H1 (cell line): ENCODE data around the gene METTL21C. TPM values are rescaled to one million over a fixed set of nuclear protein-coding genes. Genes with fewer than 3 reads are reported as not detected.

Source experiments
- CTCF ChIA-PET: fragments of 300-600 bp; sonication (Branson Sonifier 250); formaldehyde crosslinking; loops from one replicate; lab custom pipeline; 2021; ENCODE audit not compliant: partially characterized antibody; lab: Charles Lee
- POLR2A ChIA-PET: fragments of 300-600 bp; sonication (Branson Sonifier 250); formaldehyde crosslinking; loops from one replicate; lab custom pipeline; 2021; ENCODE audit warnings: inconsistent platforms; ENCODE audit not compliant: partially characterized antibody; lab: Charles Lee
- DNase-seq, 2 experiments: peaks; one replicate each; pipeline versions ENCODE4 v3.0.0 to v3.0.0-alpha.2; 2010 to 2022; ENCODE audit warnings: low spot score in 2 of 2, low read depth in 1 of 2, mixed read lengths in 1 of 2
- FAIRE-seq: peaks from 2 replicates; lab custom pipeline; 2011; peaks lifted over from hg19 to GRCh38; lab: Jason Lieb, UNC
- H2AFZ ChIP-seq: 2 replicates; pipeline ENCODE4 v1.8.1; 2012; ENCODE audit warnings: low read length, inconsistent platforms
- H2AK5ac ChIP-seq: 2 replicates; pipeline ENCODE4 v1.6.1; 2013; ENCODE audit warnings: low read depth, low read length
- H2BK120ac ChIP-seq: replicated peaks from 2 replicates; pipeline ENCODE3; 2013; ENCODE audit warnings: low read depth, low read length, inconsistent platforms
- H2BK12ac ChIP-seq: 2 replicates; pipeline ENCODE4 v1.6.1; 2013; ENCODE audit warnings: low read depth, low read length
- H2BK15ac ChIP-seq: 2 replicates; pipeline ENCODE4 v1.6.1; 2013; ENCODE audit warnings: low read length
- H2BK20ac ChIP-seq: 2 replicates; pipeline ENCODE4 v1.6.1; 2013; ENCODE audit warnings: low read length
- H2BK5ac ChIP-seq: 2 replicates; pipeline ENCODE4 v1.6.1; 2013; ENCODE audit warnings: low read depth, low read length
- H3K14ac ChIP-seq: 2 replicates; pipeline ENCODE4 v1.6.1; 2013; ENCODE audit warnings: inconsistent platforms; ENCODE audit not compliant: insufficient read length
- H3K18ac ChIP-seq: 2 replicates; pipeline ENCODE4 v1.6.1; 2013; ENCODE audit warnings: low read length; ENCODE audit errors: extremely low read depth
- H3K23ac ChIP-seq: 2 replicates; pipeline ENCODE4 v1.6.1; 2013; ENCODE audit warnings: inconsistent platforms; ENCODE audit not compliant: insufficient read length
- H3K23me2 ChIP-seq: 2 replicates; pipeline ENCODE4 v1.6.1; 2013; ENCODE audit warnings: low read depth, low read length
- H3K27ac ChIP-seq: 2 replicates; pipeline ENCODE4 v1.6.1; 2011; ENCODE audit warnings: low read depth, low read length, inconsistent platforms
- H3K27me3 ChIP-seq, 4 experiments: replicated peaks in 1 of 4; 1 replicate in 1 of 4; 2 replicates in 3 of 4; pipeline versions ENCODE4 v1.6.1 to v1.8.1; 2011 to 2013; ENCODE audit warnings: low read length in 3 of 4, mild to moderate bottlenecking in 3 of 4, inconsistent platforms in 2 of 4, mixed read lengths in 2 of 4, moderate library complexity in 1 of 4; ENCODE audit not compliant: control insufficient read depth in 3 of 4, insufficient read depth in 3 of 4; ENCODE audit errors: extremely low read depth in 1 of 4
- H3K36me3 ChIP-seq, 4 experiments: 2 replicates each; pipeline versions ENCODE4 v1.6.1 to v1.8.1; 2011 to 2013; ENCODE audit warnings: mild to moderate bottlenecking in 4 of 4, low read length in 3 of 4, moderate library complexity in 2 of 4, control low read depth in 1 of 4, inconsistent platforms in 1 of 4; ENCODE audit not compliant: insufficient read depth in 4 of 4, control insufficient read depth in 2 of 4
- H3K4ac ChIP-seq: replicated peaks from 2 replicates; pipeline ENCODE3; 2013; ENCODE audit warnings: low read length, low read depth, mixed read lengths, inconsistent platforms; ENCODE audit not compliant: insufficient read length
- H3K4me1 ChIP-seq, 4 experiments: replicated peaks in 1 of 4; 1 replicate in 1 of 4; 2 replicates in 3 of 4; pipeline versions ENCODE4 v1.6.1 to v1.8.1; 2011 to 2013; ENCODE audit warnings: low read length in 3 of 4, inconsistent platforms in 2 of 4, mixed read lengths in 1 of 4; ENCODE audit not compliant: insufficient read depth in 4 of 4, control insufficient read depth in 3 of 4
- H3K4me2 ChIP-seq, 2 experiments: 2 replicates each; pipeline versions ENCODE4 v1.6.1 to v1.8.1; 2011 to 2013; ENCODE audit warnings: low read depth in 2 of 2, low read length in 2 of 2, control low read depth in 1 of 2, inconsistent platforms in 1 of 2, mild to moderate bottlenecking in 1 of 2; ENCODE audit not compliant: insufficient read depth in 1 of 2
- H3K4me3 ChIP-seq, 4 experiments: fragments of 200-600, 300-600 bp in 1 of 4; sonication (generic), shearing (Covaris generic), sonication (Bioruptor Twin) in 1 of 4; 2 replicates each; pipeline versions ENCODE4 v1.5.1 to v1.8.1; 2011 to 2016; ENCODE audit warnings: low read length in 4 of 4, low read depth in 3 of 4, control low read depth in 2 of 4, inconsistent platforms in 2 of 4, mild to moderate bottlenecking in 2 of 4, mixed read lengths in 1 of 4, moderate library complexity in 1 of 4; ENCODE audit not compliant: insufficient read depth in 2 of 4; ENCODE audit errors: extremely low read depth in 1 of 4
- H3K56ac ChIP-seq: replicated peaks from 2 replicates; pipeline ENCODE3; 2013; ENCODE audit warnings: low read depth, mild to moderate bottlenecking, mixed read lengths, low read length, inconsistent platforms; ENCODE audit not compliant: insufficient read length
- H3K79me1 ChIP-seq: 2 replicates; pipeline ENCODE4 v1.6.1; 2013; ENCODE audit warnings: low read depth, low read length, control low read depth
- H3K79me2 ChIP-seq, 2 experiments: 2 replicates each; pipeline versions ENCODE4 v1.6.1 to v1.8.1; 2012 to 2013; ENCODE audit warnings: low read length in 2 of 2, mild to moderate bottlenecking in 2 of 2, inconsistent platforms in 1 of 2; ENCODE audit not compliant: insufficient read depth in 2 of 2, control insufficient read depth in 1 of 2
- H3K9ac ChIP-seq, 4 experiments: replicated peaks in 1 of 4; 1 replicate in 1 of 4; 2 replicates in 3 of 4; pipeline versions ENCODE4 v1.6.1 to v1.8.1; 2011 to 2013; ENCODE audit warnings: low read depth in 3 of 4, low read length in 3 of 4, control low read depth in 2 of 4, mild to moderate bottlenecking in 2 of 4, moderate library complexity in 2 of 4, inconsistent platforms in 1 of 4; ENCODE audit errors: extremely low read depth in 1 of 4
- H3K9me3 ChIP-seq, 2 experiments: 2 replicates each; pipeline versions ENCODE4 v1.6.1 to v1.8.1; 2012 to 2013; ENCODE audit warnings: mild to moderate bottlenecking in 2 of 2, moderate library complexity in 2 of 2, control low read depth in 1 of 2, inconsistent platforms in 1 of 2, low read depth in 1 of 2, low read length in 1 of 2, mixed read lengths in 1 of 2; ENCODE audit not compliant: insufficient read depth in 2 of 2
- H4K20me1 ChIP-seq, 2 experiments: replicated peaks in 1 of 2; 2 replicates each; pipeline versions ENCODE3 to v1.8.1; 2011 to 2013; ENCODE audit warnings: inconsistent platforms in 2 of 2, low read length in 2 of 2, mild to moderate bottlenecking in 1 of 2; ENCODE audit not compliant: insufficient read depth in 2 of 2, control insufficient read depth in 1 of 2
- H4K5ac ChIP-seq: 2 replicates; pipeline ENCODE4 v1.6.1; 2013; ENCODE audit warnings: low read length, low read depth, mixed read lengths, inconsistent platforms; ENCODE audit not compliant: insufficient read length
- H4K8ac ChIP-seq: 2 replicates; pipeline ENCODE4 v1.8.0; 2013; ENCODE audit warnings: mild to moderate bottlenecking, moderate library complexity, low read length, inconsistent platforms; ENCODE audit not compliant: insufficient read depth; ENCODE audit errors: extremely low read depth
- H4K91ac ChIP-seq: replicated peaks from 2 replicates; pipeline ENCODE3; 2013; ENCODE audit warnings: low read length, mixed read lengths, inconsistent platforms; ENCODE audit not compliant: insufficient read length
- CHD2 ChIP-seq: IDR thresholded peaks from 2 replicates; pipeline ENCODE4 v1.6.1; 2012; ENCODE audit warnings: low read length, improper control_type of control experiment
- RFX5 ChIP-seq: IDR thresholded peaks from 2 replicates; pipeline ENCODE4 v1.6.1; 2011; ENCODE audit warnings: low read depth, low read length, improper control_type of control experiment, borderline replicate concordance
- SP2 ChIP-seq: IDR thresholded peaks from 2 replicates; pipeline ENCODE4 v1.6.1; 2012; ENCODE audit warnings: mild to moderate bottlenecking, low read length, inconsistent platforms
- TAF7 ChIP-seq: optimal IDR thresholded peaks from 2 replicates; pipeline ENCODE3; 2011; ENCODE audit warnings: low read depth, mild to moderate bottlenecking, inconsistent platforms, low read length, moderate library complexity, borderline replicate concordance
- WGBS, 2 experiments: shearing (Covaris generic) in 1 of 2; methylation state at CpG; one replicate each; pipeline versions ENCODE4 v1.1.6 to v1.1.7; 2013 to 2015; ENCODE audit warnings: low lambda C conversion rate in 2 of 2, mixed read lengths in 2 of 2, inconsistent platforms in 1 of 2, low coverage in 1 of 2, missing lambda C conversion rate in 1 of 2; ENCODE audit not compliant: insufficient replicate concordance in 2 of 2, insufficient coverage in 1 of 2, insufficient read length in 1 of 2; ENCODE audit errors: extremely low coverage in 1 of 2, missing lambda C conversion rate in 1 of 2; 5-methylcytosine and 5-hydroxymethylcytosine counted together
- polyA plus RNA-seq, 7 experiments: library from polyadenylated mRNA; depleted of rRNA in 3 of 7; stranded (reverse) in 5 of 7; unstranded in 2 of 7; fragments of >200 nt in 5 of 7; fragments of 200-250 nt in 2 of 7; gene quantifications; 1 replicate in 5 of 7; 2 replicates in 1 of 7; 4 replicates in 1 of 7; pipeline versions ENCODE4 v1.2.1 to v1.2.3, GENCODE V29; 2011 to 2013; ENCODE audit warnings: missing spikeins in 2 of 7, mixed read lengths in 2 of 7
- total RNA-seq: library from RNA; stranded (reverse); fragmentation: NEBNext Ultra II Directional; extraction: Animal tissue kit (Norgen Biotek cat#: 25700); gene quantifications from 2 replicates; pipeline ENCODE4 v1.2.1, GENCODE V29; 2021

METTL21C gene
- total and polyA plus RNA-seq, 2 of the 8 experiments (the other 6 are each of a cell fraction or from before 2014, with no cell fraction given) = not detected

DNA sequence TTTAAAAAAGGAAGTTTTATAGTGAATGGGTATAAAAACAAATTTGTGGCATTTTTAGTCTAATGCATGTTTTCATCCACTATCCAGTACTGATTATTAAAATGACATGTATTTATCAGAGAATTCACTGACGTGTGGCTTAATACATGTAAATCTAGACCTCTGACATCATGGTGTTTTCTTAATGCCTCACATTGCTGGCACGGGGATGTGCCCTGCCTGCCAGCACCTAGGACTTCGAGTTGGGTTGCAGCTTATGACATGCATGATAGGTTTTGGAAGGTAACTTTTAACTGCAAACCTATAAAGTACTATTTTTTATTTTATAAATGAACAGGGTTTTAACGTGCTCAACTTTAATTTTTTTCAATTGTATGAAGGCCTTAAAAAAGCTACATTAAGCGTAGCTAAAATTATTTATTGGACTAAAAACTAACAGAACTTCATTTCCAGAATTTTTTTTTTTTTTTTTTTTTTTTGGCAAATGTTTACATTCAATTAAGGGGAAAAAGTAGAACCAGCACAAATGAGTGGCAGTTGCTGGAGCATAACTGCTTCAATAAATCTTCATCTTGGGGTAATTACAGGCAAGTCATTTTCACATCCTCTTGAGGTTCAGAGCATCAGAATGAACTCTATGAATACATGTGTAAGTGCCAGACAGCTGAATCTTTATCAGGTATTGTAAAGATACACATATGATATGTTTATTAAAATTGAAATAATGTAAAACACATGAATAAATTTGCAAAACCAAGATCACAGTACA lies 16.3 kb downstream of the METTL21C start:
- no peak overlapping the region for H3K9ac ChIP-seq
- H3K4me1 ChIP-seq = no peaks in the 10 kb centered on the region
- H2AK5ac ChIP-seq = no peak overlapping the region
- no peak overlapping the region for H4K5ac ChIP-seq
- FAIRE-seq (no peak), DNase-seq (no peak)
- TF ChIP-seq TAF7 = no peak
- TF ChIP-seq SP2 = no peak
- TF ChIP-seq CHD2 = no peak
- TF ChIP-seq RFX5 = no peak
- H3K4me3 ChIP-seq = no peak overlapping the region
- H4K20me1 ChIP-seq = no peaks in the 10 kb centered on the region
- H2BK20ac ChIP-seq = no peak overlapping the region
- CTCF ChIA-PET = interaction anchor here (1.5 kb wide), 1 partner anchor 11 kb away, joined by 6 read pairs; no protein-coding TSS in a partner anchor
- H2BK120ac ChIP-seq = no peak overlapping the region
- no peak overlapping the region for H3K27ac ChIP-seq
- H4K91ac ChIP-seq = no peak overlapping the region
- H2BK15ac ChIP-seq = no peak overlapping the region
- no peaks in the 10 kb centered on the region for H3K9me3 ChIP-seq
- H3K18ac ChIP-seq = no peak overlapping the region
- H2BK12ac ChIP-seq = no peak overlapping the region
- no peak overlapping the region for H3K23ac ChIP-seq
- H3K23me2 ChIP-seq = no peaks in the 10 kb centered on the region; the same call in 1 of the 2 replicates
- no peak overlapping the region for H3K4ac ChIP-seq
- no peak overlapping the region for H3K14ac ChIP-seq
- H4K8ac ChIP-seq = no peak overlapping the region
- H2AFZ ChIP-seq = no peak overlapping the region
- WGBS, 2 experiments = 92% methylated on average over 5 of the region's 5 CpGs; no CpG with 5 or more reads in 1 of the 2 experiments
- no peak overlapping the region for H3K56ac ChIP-seq
- no peaks in the 10 kb centered on the region for H3K27me3 ChIP-seq
- H3K4me2 ChIP-seq = no peak overlapping the region
- POLR2A ChIA-PET = interaction anchor here (0.6 kb wide), 1 partner anchor 118 kb away, joined by 3 read pairs; no protein-coding TSS in a partner anchor
- H3K79me1 ChIP-seq = no peaks in the 10 kb centered on the region
- no peaks in the 10 kb centered on the region for H3K79me2 ChIP-seq
- peaks cover 0 to 54% (median 30%) of the 10 kb centered on the region in 4 experiments; a peak in 6 of 8 replicates for H3K36me3 ChIP-seq
- H2BK5ac ChIP-seq = no peak overlapping the region
